RCC 7860 (cell line): ENCODE data around the gene CYP46A1.
"Not testable (repeated sequence)": the region's sequence is repeated elsewhere in the genome, so short reads cannot be mapped to it uniquely, and the experiment has no call there.

Experiments
- DNase-seq: peaks from one replicate; pipeline ENCODE4 v3.0.0-alpha.2; 2015; ENCODE audit warnings: low spot score
- FAIRE-seq: peaks from 2 replicates; lab custom pipeline; 2012; peaks lifted over from hg19 to GRCh38; lab: Jason Lieb, UNC

CYP46A1 gene

DNA sequence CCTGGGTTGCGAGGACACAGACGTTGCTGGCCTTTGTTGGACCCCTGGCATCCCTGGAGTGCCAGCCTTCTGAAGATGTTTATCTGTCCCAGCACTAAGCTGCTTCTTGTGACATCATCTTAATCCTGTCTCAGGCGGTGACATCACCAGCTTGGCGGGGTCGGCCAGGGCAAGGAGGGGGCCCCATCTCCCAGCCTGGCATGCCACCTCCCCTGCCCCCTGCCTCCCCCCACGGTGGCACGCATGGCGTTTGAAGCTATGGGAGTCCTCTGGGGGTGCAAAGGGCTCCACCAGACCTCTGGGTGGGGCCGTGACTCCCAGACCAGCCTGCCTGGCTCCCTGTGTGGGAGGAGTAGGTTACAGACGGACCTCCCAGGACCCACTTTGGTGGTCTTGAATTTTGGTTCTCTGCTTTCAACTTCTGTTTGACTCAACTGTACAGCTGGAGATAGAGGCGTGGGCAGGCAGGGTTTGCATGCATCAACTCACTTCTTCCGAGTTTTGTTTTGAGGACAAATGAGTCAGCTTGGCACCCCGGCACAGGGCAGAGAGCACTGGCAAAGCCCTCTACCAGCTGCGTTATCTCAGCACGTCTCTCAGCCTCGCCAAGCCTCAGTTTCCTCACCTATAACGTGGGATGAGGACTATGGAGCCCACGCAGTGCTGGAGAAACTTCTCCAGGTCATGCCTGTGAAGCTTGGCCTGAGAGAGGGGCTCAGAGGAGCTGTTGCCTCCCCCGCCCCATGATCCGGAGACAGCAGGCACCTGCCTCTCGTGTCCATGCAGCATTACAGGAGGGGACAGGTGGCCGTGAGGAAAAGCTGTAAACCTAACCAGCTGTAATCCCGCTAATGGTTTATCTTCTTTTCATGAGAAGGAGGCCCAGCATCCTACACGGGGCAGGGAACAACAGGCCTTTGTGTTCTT, 70.3 kb downstream of the CYP46A1 start:
- DNase-seq (no peak), FAIRE-seq (no peak)

DNA sequence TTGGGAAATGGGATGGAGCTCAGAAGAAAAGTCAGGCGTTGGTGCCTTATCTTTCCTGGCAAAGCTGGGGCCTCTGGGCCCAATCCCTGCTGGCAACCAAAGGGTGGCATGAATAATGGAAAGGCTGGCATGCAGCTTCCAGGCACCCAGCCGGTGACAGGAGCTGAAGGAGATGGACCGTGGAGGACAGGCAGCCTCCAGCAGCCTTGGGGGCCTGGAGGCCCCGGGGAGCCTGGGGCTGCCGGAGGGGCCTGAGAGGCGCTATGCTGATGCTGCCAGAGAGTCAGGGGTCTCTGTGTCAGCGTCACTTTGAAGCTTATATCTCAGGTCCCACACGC, 70.9 kb downstream of the CYP46A1 start:
- FAIRE-seq (no peak), DNase-seq (peak; percentile 27)

DNA sequence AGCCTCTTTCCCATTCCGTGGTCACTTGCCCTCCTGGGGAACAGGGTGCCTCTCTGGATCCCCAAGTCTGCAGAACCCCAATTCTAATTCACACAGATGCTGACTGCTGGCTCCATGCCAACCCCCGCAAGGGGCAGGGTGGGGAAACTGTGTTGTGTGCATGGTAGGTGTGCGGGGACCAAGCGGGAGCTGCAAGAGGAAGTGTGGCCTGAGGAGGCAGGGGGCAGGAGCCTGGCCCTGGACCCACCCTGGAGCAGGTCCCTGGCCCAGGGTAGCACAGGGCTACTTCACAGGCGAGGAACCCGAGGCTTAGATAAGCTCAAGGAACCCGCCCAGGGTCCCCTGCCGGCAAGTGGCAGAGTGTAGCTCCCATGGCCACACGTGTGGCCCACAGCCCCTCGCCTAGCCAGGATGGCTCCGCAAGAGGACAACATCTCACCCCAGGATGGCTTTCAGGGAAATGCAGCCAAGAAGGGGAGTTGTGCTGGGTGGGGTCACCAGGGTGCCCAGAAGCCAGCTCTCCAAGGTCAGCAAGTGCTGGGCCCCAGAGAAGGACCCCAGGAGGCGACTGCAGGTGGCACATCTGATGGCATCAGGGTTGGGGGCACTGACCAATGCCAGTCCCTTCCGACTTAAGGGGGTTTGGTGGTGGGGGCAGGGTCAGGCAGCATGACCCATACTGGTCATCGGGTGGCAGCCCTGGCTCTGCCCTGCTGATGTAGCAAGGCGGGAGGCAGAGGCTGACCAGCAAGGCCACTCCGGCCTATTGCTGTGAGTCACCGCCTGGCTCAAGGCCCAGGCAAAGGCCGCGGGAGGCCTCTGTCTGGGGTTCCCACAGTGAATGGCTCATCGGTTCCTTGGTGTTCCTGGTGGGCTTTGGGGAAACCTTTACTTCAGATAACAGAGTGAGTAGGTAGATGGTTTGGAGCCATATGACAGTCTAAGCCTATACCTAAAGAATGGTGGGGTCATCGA, 71.8 kb downstream of the CYP46A1 start:
- DNase-seq: peak; percentile 82
- peak; percentile 88 for FAIRE-seq

DNA sequence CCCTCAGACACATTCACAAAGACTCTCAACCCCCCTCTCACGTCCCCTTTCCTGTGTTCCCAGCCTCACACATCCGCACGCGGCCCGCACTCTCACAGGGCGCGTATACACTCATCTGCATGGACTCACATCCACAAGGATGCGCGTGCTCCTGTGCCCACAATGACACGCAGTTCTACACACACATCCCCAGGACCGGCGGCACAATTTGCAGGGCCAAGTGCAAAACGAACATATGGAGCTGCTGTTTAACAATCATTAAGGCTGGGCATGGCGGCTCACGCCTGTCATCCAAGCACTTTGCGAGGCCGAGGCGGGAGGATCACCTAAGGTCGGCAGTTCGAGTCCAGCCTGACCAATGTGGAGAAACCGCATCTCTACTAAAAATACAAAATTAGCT, 72.7 kb downstream of the CYP46A1 start:
- DNase-seq (peak; percentile 40), FAIRE-seq (no peak)

DNA sequence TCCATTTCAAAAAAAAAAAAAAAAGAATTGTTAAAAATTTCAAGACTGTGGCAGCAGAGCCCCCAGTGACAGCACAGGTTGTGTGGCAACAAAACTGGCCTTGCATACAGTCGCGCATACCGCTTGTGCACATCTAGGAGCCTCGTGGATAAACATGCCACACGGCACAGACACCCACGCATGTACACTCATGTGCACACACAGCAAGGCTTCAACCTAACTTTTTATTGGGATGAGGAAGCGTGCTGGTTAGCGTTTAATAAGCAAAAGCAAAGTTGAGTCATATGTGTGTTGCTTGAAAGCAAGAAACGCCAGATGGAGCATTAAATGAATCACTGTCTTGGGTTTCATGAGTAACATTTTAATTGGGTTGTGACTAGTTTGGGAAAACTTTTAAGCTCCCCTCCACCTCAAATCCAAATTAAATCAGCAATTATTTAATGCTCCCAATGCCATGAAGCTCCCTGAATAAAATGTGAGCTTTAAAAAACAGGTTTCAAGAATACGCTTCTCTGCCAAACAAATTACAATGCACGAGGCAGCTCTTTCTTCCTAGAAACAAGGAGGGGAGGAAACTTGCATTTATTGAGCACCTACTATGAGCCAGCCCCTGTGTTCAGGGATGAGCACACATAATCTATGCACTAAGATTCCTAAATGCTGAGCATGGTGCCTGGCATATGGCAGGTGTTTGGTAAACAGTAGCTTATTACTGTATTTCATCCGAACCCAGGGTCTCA, 73.4 kb downstream of the CYP46A1 start:
- peak; percentile 83 for DNase-seq
- peak; percentile 89 for FAIRE-seq

DNA sequence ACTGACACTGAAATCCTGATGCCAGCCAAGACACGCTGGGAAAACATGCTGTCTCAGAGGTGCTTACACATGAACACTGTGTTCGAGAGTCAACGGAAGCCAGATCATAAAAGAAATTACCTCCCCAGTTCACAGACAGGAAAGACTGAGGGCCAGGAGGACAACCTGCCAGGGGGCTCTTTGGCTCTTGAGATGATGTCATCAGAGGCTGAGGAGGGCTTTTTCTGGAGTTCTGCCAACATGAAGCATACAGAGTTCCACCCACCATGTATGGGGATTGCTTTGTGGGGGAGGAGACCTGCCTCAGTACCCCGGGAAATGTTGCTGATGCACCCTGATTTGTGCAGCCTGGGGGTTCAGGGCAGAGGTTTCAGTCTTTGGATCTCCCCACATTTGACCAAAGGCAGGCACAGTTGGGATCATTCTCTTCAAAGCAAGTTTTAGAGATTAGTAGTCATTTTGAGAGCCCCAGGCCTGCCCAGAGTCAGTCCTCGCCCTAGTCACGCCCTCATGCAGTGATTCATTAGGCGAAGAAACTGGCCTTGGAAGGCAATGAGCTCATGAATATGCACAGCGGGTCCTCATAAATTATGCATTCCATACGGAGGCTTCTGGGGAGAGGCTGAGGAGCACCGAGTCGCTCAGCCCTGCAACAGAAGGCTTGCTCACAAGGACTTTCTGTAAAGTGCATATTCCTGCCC, 74.2 kb downstream of the CYP46A1 start:
- FAIRE-seq (no peak), DNase-seq (peak; percentile 45)

DNA sequence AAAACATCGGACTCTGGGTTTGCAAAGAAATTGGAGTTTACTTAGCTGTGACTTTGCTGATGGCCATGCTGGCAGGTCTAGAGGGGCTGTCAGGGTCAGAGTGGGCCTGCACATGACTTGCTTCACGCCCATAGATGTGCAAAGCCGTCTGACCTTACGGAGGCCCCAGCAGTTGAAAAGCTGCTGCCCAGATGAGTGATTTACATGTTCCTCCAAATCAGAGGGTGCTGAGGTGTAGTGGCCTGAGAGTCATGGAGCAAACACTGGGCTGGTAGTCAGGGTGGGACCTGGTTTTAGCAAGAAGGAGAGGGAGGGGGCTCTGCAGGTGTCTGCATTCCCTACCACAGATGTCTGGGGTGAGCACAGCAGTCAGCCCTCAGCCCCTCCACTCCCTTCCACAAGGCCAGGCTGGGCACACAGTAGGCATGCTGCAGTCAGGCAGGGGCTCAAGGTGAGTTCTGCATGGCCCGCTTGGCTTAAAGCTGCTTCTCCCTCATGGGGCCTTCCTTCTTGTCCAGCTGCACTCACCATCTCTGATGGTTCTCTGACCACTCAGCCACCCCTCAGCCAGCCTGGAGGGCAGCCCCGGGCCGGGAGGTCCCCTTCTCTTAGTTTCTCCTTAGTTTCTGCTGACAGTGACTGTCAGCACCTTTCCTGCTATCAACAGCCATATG, 74.9 kb downstream of the CYP46A1 start:
- DNase-seq (no peak), FAIRE-seq (no peak)

DNA sequence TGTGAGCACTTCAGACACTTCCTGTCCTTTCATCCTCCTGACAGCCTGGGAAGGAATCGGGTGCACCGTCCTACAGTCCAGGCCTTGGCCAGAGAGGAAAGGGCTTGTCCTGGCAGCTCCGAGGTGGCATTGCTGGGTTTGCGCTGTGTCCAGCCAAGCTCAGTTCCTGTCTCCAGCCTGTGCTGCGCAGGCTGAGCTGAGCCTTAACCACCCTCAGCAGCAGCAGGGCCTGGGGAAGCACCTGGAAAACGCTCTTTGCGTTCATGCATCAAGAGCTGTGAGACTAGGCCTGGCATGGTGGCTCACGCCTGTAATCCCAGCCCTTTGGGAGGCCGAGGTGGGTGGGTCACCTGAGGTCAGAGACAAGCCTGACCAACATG, 75.4 kb downstream of the CYP46A1 start:
- FAIRE-seq: no peak

DNA sequence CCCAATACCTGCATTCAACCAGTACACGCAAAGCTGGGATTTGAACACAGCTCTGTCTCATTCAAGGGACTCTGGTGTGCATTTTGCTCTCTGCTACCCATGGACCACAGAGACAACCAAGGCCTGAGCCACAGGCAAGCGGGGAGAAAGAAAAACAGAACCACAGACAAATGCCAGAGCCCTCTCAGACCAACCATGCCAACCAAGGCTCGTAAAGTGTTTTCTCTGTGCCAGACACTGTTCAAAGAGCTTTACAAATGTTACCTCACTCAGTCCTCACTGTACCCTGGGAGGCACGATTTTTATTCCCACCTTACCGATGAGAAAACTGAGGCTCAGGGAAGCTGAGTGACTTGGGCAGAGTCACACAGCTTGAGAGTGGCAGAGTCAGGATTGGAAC, 76.7 kb downstream of the CYP46A1 start:
- FAIRE-seq (no peak), DNase-seq (no peak)

More for the DNA sequence above, 75.4 kb downstream of the CYP46A1 start:
- peak; percentile 33 for DNase-seq

DNA sequence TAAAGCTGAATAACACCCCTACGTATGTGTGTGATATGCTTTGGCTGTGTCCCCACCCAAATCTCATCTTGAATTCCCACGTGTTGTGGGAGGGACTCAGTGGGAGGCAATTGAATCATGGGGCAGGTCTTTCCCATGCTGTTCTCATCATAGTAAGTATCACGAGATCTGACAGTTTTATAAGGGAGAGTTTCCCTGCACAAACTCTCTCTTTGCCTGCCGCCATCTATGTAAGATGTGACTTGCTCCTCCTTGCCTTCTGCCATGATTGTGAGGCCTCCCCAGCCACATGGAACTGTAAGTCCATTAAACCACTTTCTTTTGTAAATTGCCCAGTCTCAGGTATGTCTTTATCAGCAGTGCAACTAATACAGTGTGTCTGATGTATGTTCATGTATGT, 78.8 kb downstream of the CYP46A1 start:
- FAIRE-seq, DNase-seq: not testable (repeated sequence)

DNA sequence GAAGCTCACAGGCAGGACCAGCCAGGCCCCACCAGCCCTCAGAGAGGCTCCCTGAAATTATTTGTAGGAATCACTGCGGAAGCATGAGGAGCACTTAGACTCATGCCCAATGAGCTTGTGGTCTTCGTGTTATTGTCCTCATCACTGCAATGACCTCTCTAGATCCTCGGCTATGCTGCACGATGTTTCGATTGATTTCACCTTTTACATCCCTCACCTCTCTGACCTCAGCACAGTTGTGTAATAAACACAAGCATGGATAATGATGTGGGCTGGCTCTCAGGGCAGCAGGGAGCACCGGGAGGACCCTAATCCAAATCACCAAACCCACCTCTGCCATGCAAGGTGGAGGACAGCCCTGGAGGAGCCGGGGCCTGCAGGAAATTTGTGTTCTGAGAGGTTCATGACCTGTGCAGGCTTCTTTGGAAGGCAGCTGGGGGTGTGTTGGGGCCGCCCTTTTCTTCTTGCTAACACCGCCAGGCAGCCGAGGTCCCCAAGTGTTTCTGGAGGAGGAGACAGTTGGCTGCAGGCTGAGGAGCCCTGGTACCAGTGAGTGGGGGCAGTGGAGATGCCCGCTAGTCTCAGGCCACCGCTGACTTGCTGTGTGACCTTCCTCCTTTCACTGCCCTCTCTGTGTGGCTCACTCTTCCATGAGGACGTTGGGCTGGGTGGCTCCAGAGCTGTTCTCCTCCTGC, 79.6 kb downstream of the CYP46A1 start:
- DNase-seq: no peak
- FAIRE-seq: no peak

DNA sequence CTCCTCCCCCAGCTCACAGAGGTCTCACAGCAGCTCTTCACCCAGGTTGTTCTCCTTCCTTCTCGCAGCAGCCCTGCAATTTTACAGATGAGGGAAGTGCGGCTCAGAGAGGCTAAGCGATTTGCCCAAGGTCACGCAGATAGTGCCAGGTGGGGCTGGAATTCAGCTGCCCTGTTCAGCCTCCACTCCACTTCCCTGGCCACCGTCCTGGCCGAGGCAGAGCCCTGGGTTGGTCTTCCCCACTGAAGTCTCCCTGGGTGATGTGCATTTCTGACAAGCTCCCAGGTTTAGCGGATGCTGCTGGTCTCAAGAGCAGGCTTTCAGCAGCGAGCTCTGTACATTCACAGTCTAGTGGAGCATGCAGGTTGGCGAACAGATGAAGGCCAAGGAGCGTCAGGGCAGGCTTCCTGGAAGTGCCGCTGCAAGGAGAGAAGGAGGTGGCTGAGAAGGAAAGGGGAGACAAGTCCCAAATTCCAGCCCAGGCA, 80.2 kb downstream of the CYP46A1 start:
- DNase-seq (no peak), FAIRE-seq (no peak)

DNA sequence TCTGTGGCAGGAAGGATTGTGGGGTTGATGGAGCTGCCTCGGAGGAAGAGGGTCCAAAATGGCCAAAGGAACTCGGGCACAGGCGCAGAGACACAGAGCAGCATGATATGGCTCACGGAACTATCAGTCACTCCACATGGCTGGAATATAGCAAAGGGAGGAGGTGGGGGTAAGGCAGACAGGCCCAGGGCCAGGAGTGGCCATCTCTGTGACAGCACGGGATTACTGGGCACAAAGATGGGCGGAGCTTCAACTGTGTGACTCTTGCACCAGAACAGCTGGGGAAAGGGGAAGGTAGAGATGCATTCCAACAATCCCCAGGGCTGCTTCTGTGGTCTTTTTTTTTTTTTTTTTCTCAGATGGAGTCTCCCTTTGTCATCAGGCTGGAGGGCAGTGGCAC, 84.3 kb downstream of the CYP46A1 start:
- no peak for FAIRE-seq
- DNase-seq: no peak

DNA sequence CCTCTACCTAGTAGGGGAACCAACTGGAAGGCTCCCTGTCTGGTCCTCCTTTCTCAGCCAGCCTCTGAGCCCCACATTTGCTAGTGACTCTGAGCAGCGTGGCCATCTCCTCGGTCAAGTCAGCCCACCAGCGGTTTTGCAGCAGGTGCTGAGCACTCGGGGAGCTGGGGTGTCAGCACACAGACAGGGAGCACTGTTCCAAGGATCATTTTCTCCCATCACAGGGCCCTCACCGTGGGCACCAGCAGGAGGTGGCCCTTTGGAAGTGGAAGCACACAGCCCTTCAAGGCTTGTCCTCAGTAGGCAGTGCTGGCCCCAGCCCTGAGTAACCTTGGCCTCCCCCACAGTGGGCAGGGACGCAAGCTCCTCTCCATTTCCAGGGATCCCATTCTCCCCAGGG, 85.0 kb downstream of the CYP46A1 start:
- FAIRE-seq (no peak), DNase-seq (no peak)

DNA sequence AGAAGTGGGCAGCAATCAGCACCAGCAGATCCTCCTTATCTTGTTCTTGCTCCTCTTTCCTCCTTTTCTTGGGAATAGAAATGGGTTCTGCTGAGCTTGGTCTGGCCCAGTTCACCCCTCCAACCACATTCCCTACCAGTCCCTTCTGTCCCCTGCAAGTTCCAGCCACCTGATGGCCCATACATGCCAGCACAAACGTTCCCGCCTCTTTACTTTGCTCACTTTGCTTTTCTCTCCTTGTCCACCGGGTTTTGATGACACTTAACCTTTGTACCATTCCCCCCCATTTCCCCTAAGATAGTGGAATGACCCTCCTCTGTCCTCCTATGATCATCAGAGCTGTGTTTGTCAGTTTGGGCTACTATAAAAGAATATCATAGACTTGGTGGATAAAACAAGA, 85.7 kb downstream of the CYP46A1 start:
- FAIRE-seq: no peak
- DNase-seq: no peak

DNA sequence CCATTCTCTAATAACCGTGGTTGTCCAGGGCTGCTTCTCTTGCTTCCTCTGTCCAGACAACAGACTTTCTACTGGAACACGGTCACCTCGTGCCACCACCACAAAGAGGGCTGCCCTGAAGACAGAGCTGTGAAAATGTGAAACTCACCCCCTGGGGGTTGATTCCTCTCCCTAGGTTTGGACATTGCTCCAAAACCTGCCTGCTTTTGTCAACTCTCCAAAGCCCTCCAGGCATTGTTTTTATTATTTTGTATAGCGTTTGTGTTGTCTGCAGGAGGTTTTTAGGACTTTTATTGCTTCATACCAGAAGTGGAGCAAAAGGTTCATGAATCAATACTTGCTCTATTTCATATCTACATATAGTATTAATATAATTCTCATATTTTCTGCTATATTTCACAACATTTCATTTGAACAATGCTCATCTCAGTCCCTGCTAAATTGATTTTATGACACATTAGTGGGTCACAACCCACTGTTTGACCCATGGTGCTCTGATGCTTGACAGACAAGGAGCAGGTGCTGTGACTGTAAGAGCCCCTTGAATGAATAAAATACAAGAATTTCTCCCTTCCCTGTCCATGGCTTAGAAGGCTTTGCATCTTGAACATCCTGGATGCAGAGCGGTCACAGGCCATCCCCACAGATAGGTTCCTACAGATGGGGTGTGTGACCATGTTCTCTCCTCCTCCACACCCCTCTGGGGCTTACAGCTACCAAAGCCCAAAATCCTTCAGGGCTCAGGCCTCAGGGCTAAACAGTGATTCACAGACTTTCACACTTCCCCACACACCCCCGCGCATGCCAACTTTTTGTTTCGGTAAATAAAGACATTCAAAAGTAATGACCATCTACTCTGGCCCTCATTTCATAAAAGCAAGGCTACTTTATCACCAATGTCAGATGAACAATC, 88.5 kb downstream of the CYP46A1 start:
- no peak for DNase-seq
- no peak for FAIRE-seq

DNA sequence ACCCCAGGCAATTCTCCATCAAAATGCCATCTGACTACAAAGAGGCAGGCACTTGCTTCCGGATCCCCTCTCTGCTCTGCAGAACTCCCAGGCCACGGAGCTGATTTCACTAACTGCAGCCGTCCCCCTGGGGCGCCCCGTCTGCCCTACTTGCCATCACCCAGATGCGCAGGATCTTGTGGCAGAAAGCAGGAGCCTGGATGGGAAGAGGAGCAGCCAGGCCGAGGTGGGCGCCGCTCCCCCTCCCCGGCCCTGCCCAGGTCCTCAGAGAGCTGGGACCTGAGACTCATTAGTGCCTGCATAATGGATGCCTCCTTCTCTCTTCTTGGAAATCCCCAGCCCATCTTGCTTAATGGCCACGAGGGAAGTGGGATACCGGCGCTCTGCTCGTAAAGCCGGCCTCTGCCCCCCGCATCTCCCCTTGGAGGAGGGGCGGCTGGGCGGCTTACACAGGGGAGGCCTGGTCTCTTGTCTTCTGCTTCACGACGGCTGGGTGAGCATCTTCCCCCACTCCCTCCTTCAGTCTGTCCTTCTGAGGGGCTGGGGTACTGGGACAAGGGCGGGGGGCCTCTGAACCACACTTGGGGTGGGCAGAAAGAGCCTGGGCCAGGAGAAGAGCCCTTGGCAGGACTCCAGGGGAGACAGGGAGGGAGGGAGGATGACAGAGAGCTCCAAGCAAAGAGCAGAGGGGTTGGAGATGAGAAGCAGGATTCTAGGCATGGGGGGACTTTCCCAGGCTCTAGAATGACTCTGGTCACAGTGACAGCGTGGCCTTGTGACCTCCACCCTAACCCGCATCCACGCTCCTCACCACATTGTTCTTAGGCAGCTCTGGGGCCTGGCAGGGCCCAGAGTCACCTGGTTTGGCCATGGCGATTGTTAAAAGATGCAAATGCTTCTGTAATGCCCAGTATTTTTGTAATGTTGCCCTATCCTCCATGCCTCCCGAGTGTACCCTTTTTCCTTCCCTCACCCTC, 89.7 kb downstream of the CYP46A1 start:
- no peak for FAIRE-seq
- no peak for DNase-seq
